Loucy (cell line): Measurements from ENCODE around the gene IL1RAPL2.

Experiments used
- CTCF ChIP-seq: fragments of 200-600 bp; sonication (generic); conservative IDR thresholded peaks from 2 replicates; pipeline ENCODE4 v1.5.1; 2014; ENCODE audit warnings: mild to moderate bottlenecking, antibody characterized with exemption, low read length
- EZH2phosphoT487 ChIP-seq: fragments of 200-600 bp; IDR thresholded peaks from 2 replicates; pipeline ENCODE4 v1.6.1; 2018; ENCODE audit warnings: antibody characterized with exemption, mild to moderate bottlenecking, moderate library complexity, borderline replicate concordance

- TF ChIP-seq CTCF (no peak), EZH2phosphoT487 (no peak)
These were observed 1178.3 kb downstream of the IL1RAPL2 start for GRCh38 chrX:105744291-105744690.
